DOHH2 (cell line): Measurements from ENCODE around the gene ABTB2.

ENCODE experiments used
- H3F3A ChIP-seq: fragments of 200-600 bp; sonication (generic), shearing (Covaris generic); 2 replicates; pipeline ENCODE4 v1.6.0; 2016; ENCODE audit warnings: antibody characterized with exemption, mild to moderate bottlenecking; ENCODE audit not compliant: control insufficient read depth, insufficient read depth
- H3K27ac ChIP-seq: fragments of 200-600 bp; sonication (generic); 2 replicates; pipeline ENCODE4 v1.5.1; 2014; ENCODE audit warnings: low read depth, mild to moderate bottlenecking, low read length, moderate library complexity
- H3K27me3 ChIP-seq: fragments of 200-600 bp; sonication (generic); 2 replicates; pipeline ENCODE4 v1.6.1; 2014; ENCODE audit warnings: mild to moderate bottlenecking, low read length, mixed read lengths; ENCODE audit not compliant: control insufficient read depth
- H3K36me3 ChIP-seq: fragments of 200-600 bp; sonication (generic); 2 replicates; pipeline ENCODE4 v1.6.1; 2014; ENCODE audit warnings: mild to moderate bottlenecking, low read length, moderate library complexity, mixed read lengths; ENCODE audit not compliant: control insufficient read depth
- H3K4me1 ChIP-seq: fragments of 200-600 bp; sonication (generic); 2 replicates; pipeline ENCODE4 v1.6.1; 2014; ENCODE audit warnings: mild to moderate bottlenecking, low read length, mixed read lengths; ENCODE audit not compliant: control insufficient read depth
- H3K4me2 ChIP-seq: fragments of 200-600 bp; sonication (generic); 2 replicates; pipeline ENCODE4 v1.6.0; 2014; ENCODE audit warnings: mild to moderate bottlenecking, low read length, moderate library complexity
- H3K4me3 ChIP-seq: fragments of 200-600 bp; sonication (generic); 2 replicates; pipeline ENCODE4 v1.5.1; 2014; ENCODE audit warnings: mild to moderate bottlenecking, low read length, mixed read lengths
- H3K79me2 ChIP-seq: fragments of 200-600 bp; sonication (generic); 2 replicates; pipeline ENCODE4 v1.6.1; 2014; ENCODE audit warnings: mild to moderate bottlenecking, low read length, mixed read lengths; ENCODE audit not compliant: control insufficient read depth
- H3K9me2 ChIP-seq: fragments of 200-600 bp; sonication (generic); replicated peaks from 2 replicates; pipeline ENCODE4 v1.6.1; 2014; ENCODE audit warnings: mild to moderate bottlenecking, low read length, mixed read lengths; ENCODE audit not compliant: control insufficient read depth
- H3K9me3 ChIP-seq: fragments of 200-600 bp; sonication (generic); 2 replicates; pipeline ENCODE4 v1.6.1; 2014; ENCODE audit warnings: antibody characterized with exemption, low read length, mixed read lengths; ENCODE audit not compliant: control insufficient read depth, insufficient read depth
- H4K20me1 ChIP-seq: fragments of 200-600 bp; sonication (generic); 2 replicates; pipeline ENCODE4 v1.6.0; 2014; ENCODE audit warnings: low read depth, mild to moderate bottlenecking, antibody characterized with exemption, low read length, moderate library complexity; ENCODE audit not compliant: control insufficient read depth, insufficient read depth
- CTCF ChIP-seq: fragments of 200-600 bp; sonication (generic); IDR thresholded peaks from one replicate; pipeline ENCODE4 v1.5.1; 2014; ENCODE audit warnings: antibody characterized with exemption, mild to moderate bottlenecking, low read depth, low read length; ENCODE audit not compliant: poor library complexity, severe bottlenecking
- EZH2phosphoT487 ChIP-seq: fragments of 200-600 bp; sonication (generic); IDR thresholded peaks from 2 replicates; pipeline ENCODE4 v1.6.1; 2017; ENCODE audit warnings: borderline replicate concordance, mild to moderate bottlenecking, antibody characterized with exemption, low read length, moderate library complexity, mixed read lengths

Gene ABTB2

DNA sequence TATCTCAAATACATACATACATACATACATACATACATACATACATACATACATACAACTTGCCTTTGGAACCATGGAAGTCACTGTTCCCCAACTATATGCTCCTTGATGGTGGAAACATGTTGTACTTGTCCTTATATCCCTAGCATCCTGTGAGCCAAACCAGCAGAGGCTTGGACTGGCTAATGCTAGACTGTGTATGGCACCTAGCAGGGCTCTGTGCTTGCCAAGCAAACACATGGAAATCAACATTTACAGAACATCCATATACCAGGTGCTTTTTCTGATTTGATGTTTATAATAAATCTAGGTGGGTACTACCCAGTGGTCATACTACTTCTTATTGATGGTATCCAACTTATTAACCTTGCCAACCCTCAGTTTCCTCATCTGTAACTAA is 86.1 kb downstream of the ABTB2 start:
- TF ChIP-seq EZH2phosphoT487: no peak
- no peak for TF ChIP-seq CTCF
- no peaks in the 10 kb centered on the region for H3K79me2 ChIP-seq
- no peaks in the 10 kb centered on the region for H3K36me3 ChIP-seq

DNA sequence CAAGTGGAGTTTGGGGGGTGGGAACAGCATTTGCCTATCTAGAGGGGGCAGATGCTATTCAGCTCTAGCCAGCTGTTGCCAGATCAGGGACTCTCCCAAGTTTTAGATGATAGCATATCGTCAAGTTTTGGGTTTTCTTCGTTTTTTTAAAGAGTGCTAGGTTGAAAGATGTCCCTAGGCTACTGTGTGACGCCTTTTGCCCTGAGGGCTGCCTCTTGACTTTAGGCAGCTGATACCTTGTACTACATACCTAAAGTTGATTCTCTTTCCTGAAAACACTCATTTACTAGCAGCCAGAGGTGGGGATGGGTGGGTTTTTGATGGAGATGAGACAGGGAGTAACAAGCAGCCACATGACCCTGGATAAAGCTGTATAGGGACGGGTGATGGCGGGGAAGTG is 87.1 kb downstream of the ABTB2 start:
- no peak overlapping the region for H3K4me2 ChIP-seq
- no peak overlapping the region for H3K4me3 ChIP-seq
- no peaks in the 10 kb centered on the region for H4K20me1 ChIP-seq
- no peaks in the 10 kb centered on the region for H3K4me1 ChIP-seq
- H3F3A ChIP-seq: no peaks in the 10 kb centered on the region
- no peak overlapping the region for H3K27ac ChIP-seq
- H3K79me2 ChIP-seq: no peaks in the 10 kb centered on the region
- no peaks in the 10 kb centered on the region for H3K9me3 ChIP-seq
- peaks cover 6% of the 10 kb centered on the region; the same call in 1 of the 2 replicates for H3K27me3 ChIP-seq
- H3K9me2 ChIP-seq: no peaks in the 10 kb centered on the region
- no peaks in the 10 kb centered on the region for H3K36me3 ChIP-seq
- no peak for TF ChIP-seq CTCF
- no peak for TF ChIP-seq EZH2phosphoT487

More for the DNA sequence above, 86.1 kb downstream of the ABTB2 start:
- Histone ChIP-seq H3K27me3 (peaks cover 6% of the 10 kb centered on the region; the same call in 1 of the 2 replicates), H4K20me1 (no peaks in the 10 kb centered on the region), H3K4me1 (no peaks in the 10 kb centered on the region), H3K9me3 (no peaks in the 10 kb centered on the region), H3K4me3 (no peak overlapping the region), H3K4me2 (no peak overlapping the region), H3F3A (no peaks in the 10 kb centered on the region), H3K27ac (no peak overlapping the region), H3K9me2 (no peaks in the 10 kb centered on the region)

DNA sequence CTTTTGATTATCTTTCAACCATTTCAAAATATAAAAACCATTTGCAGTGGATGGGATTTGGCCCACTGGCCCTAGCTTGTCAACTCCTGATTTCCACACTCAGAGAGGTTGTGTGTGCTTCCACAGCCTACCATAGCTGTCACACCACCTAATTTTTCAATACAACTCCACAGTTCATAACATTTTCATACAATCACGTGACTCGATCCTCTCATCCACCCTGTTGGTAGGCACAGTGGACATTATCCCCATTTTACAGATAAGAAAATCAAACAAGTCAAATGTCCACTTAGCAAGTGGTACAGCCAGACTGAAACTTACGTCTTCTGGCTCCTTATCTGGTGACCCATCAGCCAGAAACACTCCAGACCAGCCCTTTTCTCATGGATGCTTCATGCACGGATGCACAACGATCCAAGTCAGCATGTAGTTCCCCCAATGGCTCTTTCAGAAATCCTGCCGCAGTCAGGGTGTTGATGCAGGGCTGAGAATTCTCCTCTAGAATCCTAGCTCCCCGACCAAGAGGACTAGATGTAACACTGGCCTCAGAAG is 88.0 kb downstream of the ABTB2 start:
- H3K9me2 ChIP-seq: no peaks in the 10 kb centered on the region
- H3K4me1 ChIP-seq: no peaks in the 10 kb centered on the region
- H3K27me3 ChIP-seq: peaks cover 6% of the 10 kb centered on the region; the same call in 1 of the 2 replicates
- no peaks in the 10 kb centered on the region for H3K36me3 ChIP-seq
- H3F3A ChIP-seq: no peaks in the 10 kb centered on the region
- H3K4me3 ChIP-seq: no peak overlapping the region
- no peaks in the 10 kb centered on the region for H3K79me2 ChIP-seq
- TF ChIP-seq CTCF (no peak), EZH2phosphoT487 (no peak)
- H3K27ac ChIP-seq: no peak overlapping the region
- no peaks in the 10 kb centered on the region for H4K20me1 ChIP-seq
- no peak overlapping the region for H3K4me2 ChIP-seq
- no peaks in the 10 kb centered on the region for H3K9me3 ChIP-seq
